GM12891 (cell line): Measurements from ENCODE around the gene CXCL13.
"Not testable (repeated sequence)": the region's sequence is repeated elsewhere in the genome, so short reads cannot be mapped to it uniquely, and the experiment has no call there.

Experiments
- DNase-seq: peaks from one replicate; pipeline ENCODE4 v3.0.0; 2011; ENCODE audit warnings: low spot score; ENCODE audit not compliant: insufficient read length
- FAIRE-seq: peaks from 2 replicates; lab custom pipeline; 2011; peaks lifted over from hg19 to GRCh38; lab: Jason Lieb, UNC
- PAX5 ChIP-seq: IDR thresholded peaks from 2 replicates; pipeline ENCODE4 v1.6.1; 2011; ENCODE audit warnings: low read length, moderate library complexity, mild to moderate bottlenecking; ENCODE audit not compliant: insufficient read depth, severe bottlenecking
- POLR2A ChIP-seq: IDR thresholded peaks from 2 replicates; pipeline ENCODE4 v1.6.1; 2011; ENCODE audit warnings: low read depth, low read length, control low read depth
- POLR2AphosphoS5 ChIP-seq: IDR thresholded peaks from 2 replicates; pipeline ENCODE4 v1.6.1; 2011; ENCODE audit warnings: low read depth, low read length, control low read depth
- POU2F2 ChIP-seq: IDR thresholded peaks from 2 replicates; pipeline ENCODE4 v1.6.1; 2011; ENCODE audit warnings: low read depth, mild to moderate bottlenecking, control low read depth, low read length, moderate library complexity
- SPI1 ChIP-seq: IDR thresholded peaks from 2 replicates; pipeline ENCODE4 v1.6.1; 2011; ENCODE audit warnings: low read depth, low read length, control low read depth
- TAF1 ChIP-seq: IDR thresholded peaks from 2 replicates; pipeline ENCODE4 v1.6.1; 2011; ENCODE audit warnings: low read depth, low read length, control low read depth

The CXCL13 gene

DNA sequence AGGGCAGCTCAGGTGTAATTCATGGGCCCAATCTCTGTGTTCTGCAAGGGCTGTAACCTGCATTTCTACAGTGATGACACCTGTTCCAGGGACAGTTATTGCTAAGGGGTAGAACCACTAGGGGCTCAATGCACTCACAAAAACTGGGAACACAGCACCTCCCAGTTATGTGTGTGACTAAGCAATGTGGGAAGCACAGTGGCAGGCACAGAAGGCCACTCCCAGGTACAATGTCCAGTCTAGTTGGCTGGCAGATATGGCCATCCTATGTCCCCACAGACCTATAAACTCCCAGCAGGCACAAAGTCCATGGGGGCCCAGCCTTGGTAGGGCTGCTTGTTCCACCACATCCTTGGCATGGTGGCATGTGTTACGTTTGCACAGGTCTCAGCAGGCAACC lies 25.7 kb downstream of the CXCL13 start:
- DNase-seq (no peak), FAIRE-seq (no peak)
- no peak for TF ChIP-seq POLR2A
- no peak for TF ChIP-seq SPI1
- TF ChIP-seq PAX5 = no peak
- TF ChIP-seq TAF1 = no peak
- no peak for TF ChIP-seq POLR2AphosphoS5
- no peak for TF ChIP-seq POU2F2

GRCh38 chr4:77634132-77634785 lies 28.6 kb downstream of the CXCL13 start:
- no peak for FAIRE-seq
- TF ChIP-seq PAX5 (no peak), POU2F2 (no peak), POLR2A (no peak), SPI1 (no peak)
- no peak for DNase-seq

GRCh38 chr4:77635246-77635645 lies 29.6 kb downstream of the CXCL13 start:
- FAIRE-seq (no peak), DNase-seq (no peak)
- TF ChIP-seq SPI1 (no peak), POLR2A (no peak), POU2F2 (no peak), TAF1 (no peak), POLR2AphosphoS5 (no peak)

GRCh38 chr4:77635876-77636275 lies 30.3 kb downstream of the CXCL13 start:
- DNase-seq (no peak), FAIRE-seq (no peak)
- TF ChIP-seq POU2F2 = no peak
- TF ChIP-seq SPI1 = no peak
- TF ChIP-seq POLR2A = no peak
- TF ChIP-seq TAF1 = no peak
- TF ChIP-seq PAX5 = no peak
- TF ChIP-seq POLR2AphosphoS5 = no peak

DNA sequence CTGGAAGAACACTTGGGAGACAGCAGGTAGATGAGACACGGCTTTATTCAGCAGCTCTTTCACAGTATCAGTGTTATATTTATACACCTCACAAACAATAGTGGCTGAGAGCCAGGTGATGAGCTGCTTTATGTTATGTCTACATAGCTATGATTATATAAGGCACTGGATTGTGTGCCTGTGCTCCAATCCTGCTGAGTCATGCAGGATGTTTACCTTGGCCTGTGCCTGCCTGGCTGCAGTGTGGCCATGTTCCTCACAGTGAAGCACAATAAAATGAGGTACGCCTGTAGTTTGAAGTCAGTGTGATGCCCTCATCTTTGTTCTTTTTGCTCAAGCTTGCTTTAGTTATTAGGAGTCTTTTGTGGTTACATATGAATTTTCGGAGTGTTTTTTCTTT lies 31.3 kb downstream of the CXCL13 start:
- DNase-seq = no peak
- FAIRE-seq = no peak

GRCh38 chr4:77644069-77644468 lies 38.4 kb downstream of the CXCL13 start:
- DNase-seq, FAIRE-seq: not testable (repeated sequence)

More for the DNA sequence above, 31.3 kb downstream of the CXCL13 start:
- TF ChIP-seq POU2F2 = no peak
- TF ChIP-seq SPI1 = no peak
- TF ChIP-seq PAX5 = no peak
- no peak for TF ChIP-seq POLR2A
- TF ChIP-seq POLR2AphosphoS5 = no peak
- no peak for TF ChIP-seq TAF1

DNA sequence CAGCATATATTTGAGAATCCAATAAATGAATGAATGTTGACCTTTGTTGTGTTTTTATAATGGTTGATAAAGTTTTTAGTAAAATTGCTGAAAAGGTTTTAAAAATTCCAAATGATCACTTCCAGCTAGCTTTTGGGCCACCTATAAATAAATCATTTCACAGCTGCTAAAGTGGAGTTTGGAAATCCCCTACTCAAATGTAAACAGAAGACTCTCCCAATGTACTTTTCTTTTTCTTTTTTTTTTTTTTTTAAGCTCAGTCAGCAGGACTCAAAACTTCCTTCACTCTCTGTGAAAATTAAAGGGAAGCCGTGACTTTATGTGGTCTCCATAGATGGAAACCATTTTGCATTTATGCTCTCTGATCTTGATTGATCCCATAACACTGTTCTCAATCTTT lies 45.2 kb downstream of the CXCL13 start:
- DNase-seq (no peak), FAIRE-seq (no peak)
- TF ChIP-seq PAX5 (no peak), POU2F2 (no peak), POLR2A (no peak), TAF1 (no peak), SPI1 (no peak), POLR2AphosphoS5 (no peak)

DNA sequence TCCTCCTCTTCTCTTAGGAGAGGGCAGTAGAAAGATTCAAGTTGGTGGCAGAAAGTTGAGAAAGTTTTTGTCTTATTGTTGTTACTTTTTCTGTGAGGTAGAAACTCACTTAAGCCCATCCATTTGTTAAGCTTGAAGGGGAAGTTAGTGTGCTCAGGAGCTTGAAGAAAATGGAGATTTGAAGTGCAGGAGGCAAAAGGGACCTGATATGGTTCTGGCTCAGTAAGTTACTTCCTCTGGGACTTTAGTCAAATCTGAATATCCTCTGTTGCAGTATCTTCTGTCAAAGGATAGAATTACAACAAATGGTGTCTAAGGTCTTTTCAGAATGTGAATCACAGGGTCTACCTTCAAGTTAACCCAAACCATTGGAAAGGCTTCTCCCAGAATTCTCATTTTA lies 46.2 kb downstream of the CXCL13 start:
- no peak for TF ChIP-seq TAF1
- TF ChIP-seq POU2F2 = no peak
- no peak for TF ChIP-seq PAX5
- no peak for TF ChIP-seq POLR2AphosphoS5
- no peak for TF ChIP-seq SPI1
- TF ChIP-seq POLR2A = no peak
- no peak for FAIRE-seq
- DNase-seq = no peak

- FAIRE-seq (no peak), DNase-seq (no peak)
- no peak for TF ChIP-seq POLR2A
- TF ChIP-seq TAF1 = no peak
- TF ChIP-seq SPI1 = no peak
- TF ChIP-seq POU2F2 = no peak
- TF ChIP-seq PAX5 = no peak
- TF ChIP-seq POLR2AphosphoS5 = no peak
Observed at GRCh38 chr4:77652237-77652897, 46.7 kb downstream of the CXCL13 start.

GRCh38 chr4:77653162-77653758 lies 47.6 kb downstream of the CXCL13 start:
- no peak for FAIRE-seq

GRCh38 chr4:77660318-77660717 lies 54.7 kb downstream of the CXCL13 start:
- FAIRE-seq, DNase-seq: not testable (repeated sequence)

More at GRCh38 chr4:77653162-77653758, 47.6 kb downstream of the CXCL13 start:
- DNase-seq = no peak
- TF ChIP-seq POU2F2 (no peak), SPI1 (no peak), PAX5 (no peak), TAF1 (no peak), POLR2AphosphoS5 (no peak), POLR2A (no peak)
